COR-L47 (cell line): ENCODE data around the gene OR1J2.

Experiments used
- DNase-seq: peaks from one replicate; lab custom pipeline; 2025; lab: John Stamatoyannopoulos, UW

The OR1J2 gene

DNA sequence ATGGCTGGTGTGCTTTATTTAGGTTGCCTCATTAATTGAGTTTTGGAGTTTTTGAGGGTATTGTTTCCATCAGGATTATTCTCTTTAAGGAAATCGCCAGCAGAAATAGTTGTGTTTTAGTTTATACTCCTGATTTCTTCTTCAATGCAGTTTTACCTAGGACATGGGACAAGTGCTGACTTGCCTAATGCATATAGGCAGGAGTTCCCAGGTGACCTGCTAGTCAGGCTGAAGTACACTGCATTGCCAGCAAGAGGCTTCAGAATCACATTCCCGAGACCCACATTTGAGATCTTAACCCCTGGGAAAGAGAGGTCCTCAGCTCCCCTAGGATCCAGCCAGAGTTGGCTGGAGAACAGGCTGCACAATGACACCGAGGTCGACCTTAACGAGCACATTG, 40.8 kb downstream of the OR1J2 start:
- DNase-seq, result no peak

GRCh38 chr9:122552812-122553211, 42.2 kb downstream of the OR1J2 start, which contains the start of gene OR1N2:
Gene OR1N2 (plus strand): TSS chr9:122553112. CDS start chr9:122553212, 100 bp downstream.
- DNase-seq, result no peak
